H1 (cell line): ENCODE data around the gene TGFBR2. TPM values are rescaled to one million over a fixed set of nuclear protein-coding genes. Genes with fewer than 3 reads are reported as not detected.

Source experiments
- CTCF ChIA-PET: fragments of 300-600 bp; sonication (Branson Sonifier 250); formaldehyde crosslinking; loops from one replicate; lab custom pipeline; 2021; ENCODE audit not compliant: partially characterized antibody; lab: Charles Lee
- POLR2A ChIA-PET: fragments of 300-600 bp; sonication (Branson Sonifier 250); formaldehyde crosslinking; loops from one replicate; lab custom pipeline; 2021; ENCODE audit warnings: inconsistent platforms; ENCODE audit not compliant: partially characterized antibody; lab: Charles Lee
- DNase-seq, 2 experiments: peaks; one replicate each; pipeline versions ENCODE4 v3.0.0 to v3.0.0-alpha.2; 2010 to 2022; ENCODE audit warnings: low spot score in 2 of 2, low read depth in 1 of 2, mixed read lengths in 1 of 2
- FAIRE-seq: peaks from 2 replicates; lab custom pipeline; 2011; peaks lifted over from hg19 to GRCh38; lab: Jason Lieb, UNC
- H2AFZ ChIP-seq: 2 replicates; pipeline ENCODE4 v1.8.1; 2012; ENCODE audit warnings: low read length, inconsistent platforms
- H2AK5ac ChIP-seq: 2 replicates; pipeline ENCODE4 v1.6.1; 2013; ENCODE audit warnings: low read depth, low read length
- H2BK120ac ChIP-seq: replicated peaks from 2 replicates; pipeline ENCODE3; 2013; ENCODE audit warnings: low read depth, low read length, inconsistent platforms
- H2BK12ac ChIP-seq: 2 replicates; pipeline ENCODE4 v1.6.1; 2013; ENCODE audit warnings: low read depth, low read length
- H2BK15ac ChIP-seq: 2 replicates; pipeline ENCODE4 v1.6.1; 2013; ENCODE audit warnings: low read length
- H2BK20ac ChIP-seq: 2 replicates; pipeline ENCODE4 v1.6.1; 2013; ENCODE audit warnings: low read length
- H2BK5ac ChIP-seq: 2 replicates; pipeline ENCODE4 v1.6.1; 2013; ENCODE audit warnings: low read depth, low read length
- H3K14ac ChIP-seq: 2 replicates; pipeline ENCODE4 v1.6.1; 2013; ENCODE audit warnings: inconsistent platforms; ENCODE audit not compliant: insufficient read length
- H3K18ac ChIP-seq: 2 replicates; pipeline ENCODE4 v1.6.1; 2013; ENCODE audit warnings: low read length; ENCODE audit errors: extremely low read depth
- H3K23ac ChIP-seq: 2 replicates; pipeline ENCODE4 v1.6.1; 2013; ENCODE audit warnings: inconsistent platforms; ENCODE audit not compliant: insufficient read length
- H3K23me2 ChIP-seq: 2 replicates; pipeline ENCODE4 v1.6.1; 2013; ENCODE audit warnings: low read depth, low read length
- H3K27ac ChIP-seq: 2 replicates; pipeline ENCODE4 v1.6.1; 2011; ENCODE audit warnings: low read depth, low read length, inconsistent platforms
- H3K27me3 ChIP-seq, 4 experiments: replicated peaks in 1 of 4; 1 replicate in 1 of 4; 2 replicates in 3 of 4; pipeline versions ENCODE4 v1.6.1 to v1.8.1; 2011 to 2013; ENCODE audit warnings: low read length in 3 of 4, mild to moderate bottlenecking in 3 of 4, inconsistent platforms in 2 of 4, mixed read lengths in 2 of 4, moderate library complexity in 1 of 4; ENCODE audit not compliant: control insufficient read depth in 3 of 4, insufficient read depth in 3 of 4; ENCODE audit errors: extremely low read depth in 1 of 4
- H3K36me3 ChIP-seq, 4 experiments: 2 replicates each; pipeline versions ENCODE4 v1.6.1 to v1.8.1; 2011 to 2013; ENCODE audit warnings: mild to moderate bottlenecking in 4 of 4, low read length in 3 of 4, moderate library complexity in 2 of 4, control low read depth in 1 of 4, inconsistent platforms in 1 of 4; ENCODE audit not compliant: insufficient read depth in 4 of 4, control insufficient read depth in 2 of 4
- H3K4ac ChIP-seq: replicated peaks from 2 replicates; pipeline ENCODE3; 2013; ENCODE audit warnings: low read length, low read depth, mixed read lengths, inconsistent platforms; ENCODE audit not compliant: insufficient read length
- H3K4me1 ChIP-seq, 4 experiments: replicated peaks in 1 of 4; 1 replicate in 1 of 4; 2 replicates in 3 of 4; pipeline versions ENCODE4 v1.6.1 to v1.8.1; 2011 to 2013; ENCODE audit warnings: low read length in 3 of 4, inconsistent platforms in 2 of 4, mixed read lengths in 1 of 4; ENCODE audit not compliant: insufficient read depth in 4 of 4, control insufficient read depth in 3 of 4
- H3K4me2 ChIP-seq, 2 experiments: 2 replicates each; pipeline versions ENCODE4 v1.6.1 to v1.8.1; 2011 to 2013; ENCODE audit warnings: low read depth in 2 of 2, low read length in 2 of 2, control low read depth in 1 of 2, inconsistent platforms in 1 of 2, mild to moderate bottlenecking in 1 of 2; ENCODE audit not compliant: insufficient read depth in 1 of 2
- H3K4me3 ChIP-seq, 4 experiments: fragments of 200-600, 300-600 bp in 1 of 4; sonication (generic), shearing (Covaris generic), sonication (Bioruptor Twin) in 1 of 4; 2 replicates each; pipeline versions ENCODE4 v1.5.1 to v1.8.1; 2011 to 2016; ENCODE audit warnings: low read length in 4 of 4, low read depth in 3 of 4, control low read depth in 2 of 4, inconsistent platforms in 2 of 4, mild to moderate bottlenecking in 2 of 4, mixed read lengths in 1 of 4, moderate library complexity in 1 of 4; ENCODE audit not compliant: insufficient read depth in 2 of 4; ENCODE audit errors: extremely low read depth in 1 of 4
- H3K56ac ChIP-seq: replicated peaks from 2 replicates; pipeline ENCODE3; 2013; ENCODE audit warnings: low read depth, mild to moderate bottlenecking, mixed read lengths, low read length, inconsistent platforms; ENCODE audit not compliant: insufficient read length
- H3K79me1 ChIP-seq: 2 replicates; pipeline ENCODE4 v1.6.1; 2013; ENCODE audit warnings: low read depth, low read length, control low read depth
- H3K79me2 ChIP-seq, 2 experiments: 2 replicates each; pipeline versions ENCODE4 v1.6.1 to v1.8.1; 2012 to 2013; ENCODE audit warnings: low read length in 2 of 2, mild to moderate bottlenecking in 2 of 2, inconsistent platforms in 1 of 2; ENCODE audit not compliant: insufficient read depth in 2 of 2, control insufficient read depth in 1 of 2
- H3K9ac ChIP-seq, 4 experiments: replicated peaks in 1 of 4; 1 replicate in 1 of 4; 2 replicates in 3 of 4; pipeline versions ENCODE4 v1.6.1 to v1.8.1; 2011 to 2013; ENCODE audit warnings: low read depth in 3 of 4, low read length in 3 of 4, control low read depth in 2 of 4, mild to moderate bottlenecking in 2 of 4, moderate library complexity in 2 of 4, inconsistent platforms in 1 of 4; ENCODE audit errors: extremely low read depth in 1 of 4
- H3K9me3 ChIP-seq, 2 experiments: 2 replicates each; pipeline versions ENCODE4 v1.6.1 to v1.8.1; 2012 to 2013; ENCODE audit warnings: mild to moderate bottlenecking in 2 of 2, moderate library complexity in 2 of 2, control low read depth in 1 of 2, inconsistent platforms in 1 of 2, low read depth in 1 of 2, low read length in 1 of 2, mixed read lengths in 1 of 2; ENCODE audit not compliant: insufficient read depth in 2 of 2
- H4K20me1 ChIP-seq, 2 experiments: replicated peaks in 1 of 2; 2 replicates each; pipeline versions ENCODE3 to v1.8.1; 2011 to 2013; ENCODE audit warnings: inconsistent platforms in 2 of 2, low read length in 2 of 2, mild to moderate bottlenecking in 1 of 2; ENCODE audit not compliant: insufficient read depth in 2 of 2, control insufficient read depth in 1 of 2
- H4K5ac ChIP-seq: 2 replicates; pipeline ENCODE4 v1.6.1; 2013; ENCODE audit warnings: low read length, low read depth, mixed read lengths, inconsistent platforms; ENCODE audit not compliant: insufficient read length
- H4K8ac ChIP-seq: 2 replicates; pipeline ENCODE4 v1.8.0; 2013; ENCODE audit warnings: mild to moderate bottlenecking, moderate library complexity, low read length, inconsistent platforms; ENCODE audit not compliant: insufficient read depth; ENCODE audit errors: extremely low read depth
- H4K91ac ChIP-seq: replicated peaks from 2 replicates; pipeline ENCODE3; 2013; ENCODE audit warnings: low read length, mixed read lengths, inconsistent platforms; ENCODE audit not compliant: insufficient read length
- ASH2L ChIP-seq: fragments of 200-600, 300-600 bp; sonication (generic); IDR thresholded peaks from one replicate; pipeline ENCODE4 v1.7.1; 2017; ENCODE audit warnings: low read length
- CHD1 ChIP-seq: IDR thresholded peaks from 2 replicates; pipeline ENCODE4 v1.6.1; 2012; ENCODE audit warnings: low read depth, low read length, improper control_type of control experiment
- CREB1 ChIP-seq: IDR thresholded peaks from 2 replicates; pipeline ENCODE4 v1.6.1; 2012; ENCODE audit warnings: inconsistent platforms
- EZH2 ChIP-seq: fragments of 200-600 bp; sonication (generic); IDR thresholded peaks from 2 replicates; pipeline ENCODE4 v1.7.1; 2012; ENCODE audit warnings: low read depth, mild to moderate bottlenecking, moderate library complexity, low read length, inconsistent platforms; ENCODE audit not compliant: severe bottlenecking
- GTF2F1 ChIP-seq: IDR thresholded peaks from 2 replicates; pipeline ENCODE4 v1.6.1; 2012; ENCODE audit warnings: low read depth, low read length, improper control_type of control experiment, borderline replicate concordance
- HDAC6 ChIP-seq: IDR thresholded peaks from one replicate; pipeline ENCODE4 v1.7.1; 2012; ENCODE audit warnings: low read depth, mild to moderate bottlenecking, inconsistent platforms, low read length, moderate library complexity
- KDM5A ChIP-seq: fragments of 200-600 bp; IDR thresholded peaks from 2 replicates; pipeline ENCODE4 v1.7.1; 2012; ENCODE audit warnings: mild to moderate bottlenecking, low read length, inconsistent platforms, mixed read lengths
- POU5F1 ChIP-seq: IDR thresholded peaks from 2 replicates; pipeline ENCODE4 v1.6.1; 2011; ENCODE audit warnings: low read depth, mild to moderate bottlenecking, low read length, moderate library complexity
- RFX5 ChIP-seq: IDR thresholded peaks from 2 replicates; pipeline ENCODE4 v1.6.1; 2011; ENCODE audit warnings: low read depth, low read length, improper control_type of control experiment, borderline replicate concordance
- SP4 ChIP-seq: IDR thresholded peaks from 2 replicates; pipeline ENCODE4 v1.6.1; 2012; ENCODE audit warnings: low read length, inconsistent platforms
- SRF ChIP-seq: IDR thresholded peaks from 2 replicates; pipeline ENCODE4 v1.6.1; 2011; ENCODE audit warnings: mild to moderate bottlenecking, low read depth, low read length, moderate library complexity
- TBP ChIP-seq: IDR thresholded peaks from 2 replicates; pipeline ENCODE4 v1.6.1; 2011; ENCODE audit warnings: low read depth, low read length, improper control_type of control experiment
- WGBS, 2 experiments: shearing (Covaris generic) in 1 of 2; methylation state at CpG; one replicate each; pipeline versions ENCODE4 v1.1.6 to v1.1.7; 2013 to 2015; ENCODE audit warnings: low lambda C conversion rate in 2 of 2, mixed read lengths in 2 of 2, inconsistent platforms in 1 of 2, low coverage in 1 of 2, missing lambda C conversion rate in 1 of 2; ENCODE audit not compliant: insufficient replicate concordance in 2 of 2, insufficient coverage in 1 of 2, insufficient read length in 1 of 2; ENCODE audit errors: extremely low coverage in 1 of 2, missing lambda C conversion rate in 1 of 2; 5-methylcytosine and 5-hydroxymethylcytosine counted together
- polyA plus RNA-seq, 7 experiments: library from polyadenylated mRNA; depleted of rRNA in 3 of 7; stranded (reverse) in 5 of 7; unstranded in 2 of 7; fragments of >200 nt in 5 of 7; fragments of 200-250 nt in 2 of 7; gene quantifications; 1 replicate in 5 of 7; 2 replicates in 1 of 7; 4 replicates in 1 of 7; pipeline versions ENCODE4 v1.2.1 to v1.2.3, GENCODE V29; 2011 to 2013; ENCODE audit warnings: missing spikeins in 2 of 7, mixed read lengths in 2 of 7
- total RNA-seq: library from RNA; stranded (reverse); fragmentation: NEBNext Ultra II Directional; extraction: Animal tissue kit (Norgen Biotek cat#: 25700); gene quantifications from 2 replicates; pipeline ENCODE4 v1.2.1, GENCODE V29; 2021

Gene TGFBR2
- total and polyA plus RNA-seq, 2 of the 8 experiments (the other 6 are each of a cell fraction or from before 2014, with no cell fraction given), result 4.2 to 7.4 TPM

DNA sequence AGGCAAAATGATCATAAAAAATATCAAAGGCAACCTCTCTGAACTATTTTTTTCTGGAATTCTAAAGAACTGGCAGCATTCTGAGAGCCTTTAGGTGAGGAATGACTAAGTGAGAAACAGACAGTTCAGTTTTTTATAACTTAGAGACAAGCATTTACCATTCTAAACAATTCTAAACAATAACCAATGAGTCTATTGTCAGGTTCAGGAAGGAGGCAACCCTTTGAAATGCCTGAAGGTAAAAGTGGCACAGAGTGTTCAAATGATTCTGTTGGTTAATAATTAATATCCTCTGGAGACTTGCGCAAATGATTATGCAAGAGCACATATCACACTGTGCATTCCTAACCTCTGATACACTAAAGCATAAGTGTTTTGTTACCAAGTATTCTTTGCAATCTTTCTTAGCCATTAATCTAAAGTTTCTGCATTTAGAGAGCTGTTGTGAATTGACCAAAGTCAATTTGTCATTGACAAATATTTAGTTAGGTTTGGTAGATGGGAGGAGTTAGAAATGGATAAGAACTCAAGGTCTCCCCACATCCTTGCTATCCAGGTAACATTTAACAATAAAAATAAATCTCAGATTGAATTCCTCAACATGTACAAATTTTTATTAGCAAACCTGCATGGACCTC lies 9.2 kb upstream of the TGFBR2 start:
- no peak overlapping the region for H3K56ac ChIP-seq
- DNase-seq (no peak), FAIRE-seq (no peak)
- no peak overlapping the region for H2BK5ac ChIP-seq
- 100% methylated on average over 1 of the region's 1 CpG; no CpG with 5 or more reads in 1 of the 2 experiments for WGBS, 2 experiments
- no peaks in the 10 kb centered on the region for H3K4me1 ChIP-seq
- H3K23ac ChIP-seq, result no peak overlapping the region
- no peak overlapping the region for H3K9ac ChIP-seq
- no peaks in the 10 kb centered on the region for H3K9me3 ChIP-seq
- H2AK5ac ChIP-seq, result no peak overlapping the region
- H3K18ac ChIP-seq, result no peak overlapping the region
- H2BK120ac ChIP-seq, result no peak overlapping the region
- no peaks in the 10 kb centered on the region for H3K27me3 ChIP-seq
- ChIA-PET CTCF (no interaction called here), POLR2A (no interaction called here)
- no peak overlapping the region for H2BK20ac ChIP-seq
- no peaks in the 10 kb centered on the region for H3K36me3 ChIP-seq
- H3K4ac ChIP-seq, result no peak overlapping the region
- H4K5ac ChIP-seq, result no peak overlapping the region
- H3K4me2 ChIP-seq, result no peak overlapping the region
- no peak overlapping the region for H2BK12ac ChIP-seq
- no peaks in the 10 kb centered on the region for H4K20me1 ChIP-seq
- no peaks in the 10 kb centered on the region for H3K79me2 ChIP-seq
- no peak overlapping the region for H4K8ac ChIP-seq
- no peak overlapping the region for H2AFZ ChIP-seq
- no peak overlapping the region for H4K91ac ChIP-seq
- no peak overlapping the region for H3K4me3 ChIP-seq
- H3K27ac ChIP-seq, result no peak overlapping the region
- no peaks in the 10 kb centered on the region; the same call in 1 of the 2 replicates for H3K23me2 ChIP-seq
- TF ChIP-seq CREB1 (no peak), SRF (no peak), GTF2F1 (no peak), SP4 (no peak), CHD1 (no peak), RFX5 (no peak), KDM5A (no peak), TBP (no peak), EZH2 (no peak), POU5F1 (no peak), ASH2L (no peak), HDAC6 (no peak)
- H3K14ac ChIP-seq, result no peak overlapping the region
- H3K79me1 ChIP-seq, result no peaks in the 10 kb centered on the region
- H2BK15ac ChIP-seq, result no peak overlapping the region
